NCI-H82 treated with DMSO at 0.1 percent for 48 hours (cell line): Measurements from ENCODE around the gene ZNF41.
"Not testable (repeated sequence)": the region's sequence is repeated elsewhere in the genome, so short reads cannot be mapped to it uniquely, and the experiment has no call there.

Source experiments
- DNase-seq: peaks from one replicate; lab custom pipeline; 2025; ENCODE audit not compliant: unreplicated experiment; lab: John Stamatoyannopoulos, UW

Gene ZNF41

DNA sequence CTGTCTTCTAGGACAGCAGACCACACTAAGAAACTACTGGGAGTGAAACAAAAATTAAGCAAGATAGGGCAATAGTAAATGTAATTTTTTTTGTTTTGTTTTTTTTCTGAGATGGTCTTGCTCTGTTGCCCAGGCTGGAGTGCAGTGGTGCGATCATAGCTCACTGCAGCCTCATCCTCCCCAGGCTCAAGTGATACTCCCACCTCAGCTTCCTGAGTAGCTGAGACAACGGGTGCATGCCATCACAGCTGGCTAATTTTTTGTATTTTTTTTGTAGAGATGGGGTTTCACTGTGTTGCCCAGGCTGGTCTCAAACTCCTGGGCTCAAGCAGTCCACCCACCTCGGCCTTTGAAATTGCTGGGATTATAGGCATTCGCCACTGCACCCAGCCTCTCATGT, 9.1 kb upstream of the ZNF41 start:
- DNase-seq = not testable (repeated sequence)

- DNase-seq = no peak
Observed at GRCh38 chrX:47489507-47490275, 6.7 kb upstream of the ZNF41 start.

DNA sequence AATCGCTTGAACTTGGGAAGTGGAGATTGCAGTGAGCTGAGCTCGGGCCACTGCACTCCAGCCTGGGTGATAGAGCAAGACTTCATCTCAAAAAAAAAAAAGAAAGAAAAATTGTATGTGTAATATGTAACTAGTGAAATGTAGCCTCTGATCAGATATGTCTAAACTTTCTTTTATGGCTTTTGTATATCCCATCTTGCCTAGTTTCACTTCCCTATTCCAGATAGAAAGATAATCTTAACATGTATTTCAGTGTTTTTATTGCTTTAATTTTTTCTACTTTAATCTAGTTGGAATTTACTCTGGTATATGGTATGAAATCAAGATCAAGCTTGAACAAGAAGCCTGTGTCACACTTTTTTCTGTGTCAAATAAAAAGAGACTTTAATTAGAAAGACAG, 1.9 kb upstream of the ZNF41 start:
- DNase-seq = no peak

DNA sequence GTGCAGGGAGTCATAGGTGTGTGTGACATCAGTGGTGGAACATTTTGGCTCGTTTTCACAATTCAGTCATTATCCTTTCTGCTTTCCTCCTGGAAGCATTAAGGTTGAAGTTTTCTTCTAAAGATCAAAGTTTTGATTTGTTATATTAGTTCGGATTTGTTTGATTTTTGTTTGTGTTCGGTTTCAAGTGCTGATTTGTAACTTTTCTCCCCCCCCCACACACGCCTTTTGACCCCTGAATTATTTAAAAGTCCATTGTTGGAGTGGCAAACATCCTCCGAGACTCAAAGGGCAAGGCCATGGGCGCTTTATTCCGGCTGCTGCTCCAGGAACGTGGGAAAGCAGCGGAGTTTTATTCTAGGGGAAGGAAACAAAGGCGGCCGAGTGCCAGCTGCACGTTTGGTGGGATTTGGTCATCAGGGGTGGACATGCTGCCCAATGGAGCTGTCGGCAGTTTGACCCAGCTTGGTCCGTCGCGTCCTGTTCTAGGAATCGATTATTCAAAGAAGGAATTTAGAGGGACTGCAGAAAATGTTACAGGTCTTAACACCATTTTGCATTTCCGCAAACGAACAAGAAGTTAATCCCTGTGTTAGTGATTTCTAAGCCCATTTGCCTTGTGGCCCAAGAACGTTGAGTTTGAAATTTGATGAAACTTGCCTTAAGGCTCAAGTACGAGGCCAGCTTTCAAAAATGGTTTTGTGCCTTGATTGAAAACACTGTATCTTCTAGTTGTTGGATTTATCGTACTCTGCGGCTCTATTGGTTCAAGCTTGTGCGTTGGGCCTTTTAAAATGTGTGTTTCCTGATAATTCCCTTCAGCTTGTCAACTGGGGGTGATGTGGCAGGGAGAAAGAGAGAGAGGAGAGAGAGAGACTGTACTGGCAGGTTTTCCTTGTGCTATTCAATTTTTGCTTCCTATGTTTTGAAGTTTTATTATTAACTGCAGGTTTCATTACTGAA, 565 bp upstream of the ZNF41 start:
- no peak for DNase-seq

DNA sequence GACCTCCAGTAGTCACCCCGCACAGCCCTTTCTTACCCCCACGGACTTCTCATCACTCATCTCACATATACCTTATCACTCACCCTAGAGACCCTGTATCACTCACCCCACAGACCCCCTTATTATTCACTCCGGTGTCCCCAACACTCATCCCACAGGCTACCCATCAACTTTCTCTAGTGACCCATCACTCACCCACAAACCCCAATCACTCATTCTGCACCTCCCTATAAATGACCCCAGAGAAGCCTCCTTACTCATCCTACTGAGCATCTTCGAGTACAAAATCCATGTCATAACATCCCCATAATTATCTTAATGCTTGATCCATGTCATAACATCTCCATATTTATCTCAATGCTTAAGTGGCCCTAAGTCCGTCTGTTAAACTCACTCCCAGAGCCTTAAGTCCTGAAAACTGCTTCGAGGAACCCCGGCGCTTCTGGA, 934 bp downstream of the ZNF41 start:
- DNase-seq = no peak

DNA sequence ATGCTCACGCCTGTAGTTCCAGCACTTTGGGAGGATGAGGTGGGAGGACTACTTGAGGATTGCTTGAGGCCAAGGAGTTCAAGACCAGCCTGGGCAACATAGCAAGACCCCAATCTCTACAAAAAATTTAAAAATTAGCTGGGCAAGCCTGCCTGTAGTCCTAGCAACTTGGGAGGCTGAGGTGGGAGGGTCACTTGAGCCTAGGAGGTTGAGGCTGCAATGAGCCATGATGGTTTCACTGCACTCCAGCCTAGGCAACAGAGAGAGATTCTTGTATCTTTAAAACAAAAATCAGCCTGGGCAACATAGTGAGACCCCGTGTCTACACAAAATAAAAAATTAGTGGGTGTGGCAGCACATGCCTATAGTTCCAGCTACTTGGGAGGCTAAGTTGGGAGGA, 1.9 kb downstream of the ZNF41 start:
- no peak for DNase-seq

GRCh38 chrX:47480576-47480975, 2.4 kb downstream of the ZNF41 start:
- DNase-seq = no peak

GRCh38 chrX:47475476-47475875, 7.5 kb downstream of the ZNF41 start:
- no peak for DNase-seq

DNA sequence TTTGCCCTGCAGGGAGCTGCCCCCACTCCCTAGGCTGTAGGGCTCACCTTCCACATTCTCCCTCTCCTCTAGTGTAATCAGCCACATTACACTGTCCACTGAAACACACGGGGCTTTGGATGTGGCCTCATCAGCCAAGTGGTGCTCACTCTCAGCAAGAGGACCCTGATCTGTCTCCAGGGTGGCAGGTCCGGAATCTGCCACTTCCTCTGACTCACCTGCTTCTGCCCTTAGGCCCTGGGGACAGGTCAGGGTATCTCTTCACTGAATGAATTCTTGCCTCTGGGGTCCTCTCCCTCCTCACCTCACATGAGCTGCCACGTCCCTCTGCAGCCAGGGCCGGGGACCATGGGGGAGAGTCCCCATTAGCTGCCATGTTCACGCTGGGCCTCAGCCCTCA, 15.9 kb downstream of the ZNF41 start:
- DNase-seq = no peak

DNA sequence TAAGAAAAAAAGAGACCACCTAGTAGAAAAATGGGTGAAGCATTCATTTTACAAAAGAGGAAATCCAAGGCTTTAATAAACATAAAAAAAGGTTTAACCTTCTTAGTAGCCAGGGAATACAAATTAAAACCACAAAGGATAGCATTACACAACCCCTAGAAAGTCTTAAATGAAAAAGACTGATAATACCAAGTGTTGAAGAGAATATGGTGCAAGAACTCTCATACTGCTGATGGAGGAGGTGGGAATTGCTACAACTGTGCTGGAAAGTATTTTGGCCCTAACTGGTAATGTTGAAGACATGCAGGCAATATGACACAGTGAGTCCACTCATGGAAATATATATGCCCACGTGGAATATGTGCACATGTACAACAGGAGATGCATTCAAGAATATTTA, 22.5 kb downstream of the ZNF41 start:
- DNase-seq = no peak

DNA sequence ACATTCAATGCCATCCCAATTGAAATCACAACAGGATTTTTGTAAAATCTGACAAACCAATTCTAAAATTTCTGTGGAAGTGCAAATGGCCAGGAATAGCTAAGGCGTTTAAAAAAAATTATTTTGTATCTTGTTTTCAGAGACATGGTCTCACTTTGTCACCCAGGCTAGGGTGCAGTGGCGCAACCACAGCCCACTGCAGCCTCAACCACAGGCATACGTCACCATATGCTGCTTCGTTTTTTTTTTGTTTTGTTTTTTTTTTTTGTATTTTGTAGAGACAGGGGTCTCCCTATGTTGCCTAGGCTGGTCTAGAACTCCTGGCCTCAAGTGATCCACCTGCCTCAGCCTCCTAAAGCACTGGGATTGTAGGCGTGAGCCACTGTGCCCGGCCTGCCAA, 24.5 kb downstream of the ZNF41 start:
- no peak for DNase-seq

DNA sequence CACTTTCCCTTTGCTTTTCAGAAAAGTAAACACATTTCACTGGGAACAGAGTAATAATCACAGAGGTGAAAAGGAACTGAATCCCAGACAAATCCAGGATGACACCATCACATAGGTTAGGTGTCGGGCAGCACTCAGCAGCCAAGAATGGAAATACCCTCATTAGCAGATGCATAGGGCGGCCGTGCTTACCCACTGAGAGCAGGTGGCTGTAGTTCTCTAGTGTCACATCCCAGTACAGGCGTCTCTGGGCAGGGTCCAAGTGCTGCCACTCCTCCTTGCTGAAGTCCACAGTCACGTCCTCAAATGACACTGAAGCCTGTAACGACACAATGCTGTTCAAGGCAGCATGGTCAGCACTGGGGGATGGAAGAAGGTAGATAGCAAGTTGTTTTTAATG, 26.9 kb downstream of the ZNF41 start:
- DNase-seq = no peak

GRCh38 chrX:47452112-47452511, 30.9 kb downstream of the ZNF41 start:
- DNase-seq = no peak

DNA sequence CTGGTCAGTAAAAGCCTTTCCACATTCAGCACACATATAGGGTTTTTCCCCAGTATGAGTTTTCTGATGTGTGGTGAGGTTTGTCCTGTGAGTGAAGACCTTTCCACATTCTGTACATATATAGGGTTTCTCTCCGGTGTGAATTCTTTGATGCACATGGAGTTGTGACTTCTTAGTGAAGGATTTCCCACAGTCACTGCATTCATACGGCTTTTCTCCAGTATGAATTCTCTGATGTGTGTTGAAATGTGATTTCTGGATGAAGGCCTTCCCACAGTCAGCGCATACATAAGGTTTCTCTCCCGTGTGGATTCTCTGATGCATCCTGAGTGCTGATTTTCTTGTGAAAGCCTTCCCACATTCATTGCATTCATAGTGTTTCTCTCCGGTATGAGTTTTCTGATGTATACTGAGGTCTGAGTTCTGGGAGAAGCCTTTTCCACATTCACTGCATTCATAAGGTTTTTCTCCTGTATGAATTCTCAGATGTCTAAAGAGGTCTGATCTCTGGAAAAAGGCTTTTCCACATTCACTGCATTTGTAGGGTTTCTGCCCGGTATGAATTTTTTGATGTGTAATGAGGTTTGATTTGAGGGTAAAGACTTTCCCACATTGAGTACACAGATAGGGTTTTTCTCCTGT, 34.7 kb downstream of the ZNF41 start:
- DNase-seq = no peak

DNA sequence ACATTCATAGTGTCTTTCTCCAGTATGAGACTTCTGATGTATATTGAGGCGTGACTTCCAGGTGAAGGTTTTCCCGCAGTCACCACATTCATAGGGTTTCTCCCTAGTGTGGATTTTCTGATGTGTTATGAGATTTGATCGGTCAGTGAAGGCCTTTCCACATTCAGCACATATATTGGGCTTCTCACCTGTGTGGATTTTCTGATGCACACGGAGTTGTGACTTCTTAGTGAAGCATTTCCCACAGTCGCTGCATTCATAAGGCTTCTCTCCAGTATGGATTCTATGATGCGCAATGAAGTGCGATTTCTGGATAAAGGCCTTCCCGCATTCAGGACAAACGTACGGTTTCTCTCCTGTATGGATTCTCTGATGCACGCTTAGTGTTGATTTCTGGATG, 35.4 kb downstream of the ZNF41 start:
- DNase-seq = no peak

- DNase-seq = no peak
Observed at GRCh38 chrX:47446971-47447370, 36.1 kb downstream of the ZNF41 start.

DNA sequence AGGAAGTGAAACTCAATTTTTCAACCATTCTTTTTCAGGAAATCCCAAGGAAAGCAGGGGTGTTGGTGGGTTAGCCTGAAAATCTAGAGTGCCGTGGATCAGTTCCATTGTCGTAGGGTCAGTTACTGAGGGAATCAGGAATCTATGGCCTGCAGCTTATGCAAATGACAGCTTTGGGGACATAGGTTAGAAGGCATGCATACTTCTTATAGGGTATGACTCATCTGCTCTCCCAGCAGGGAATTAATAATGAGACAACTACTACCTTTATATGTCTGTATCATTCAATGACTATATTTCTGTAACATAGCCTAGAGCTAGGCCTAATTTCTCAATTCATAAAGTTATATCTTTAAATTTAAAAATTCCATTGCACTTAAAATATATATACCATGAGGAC, 36.6 kb downstream of the ZNF41 start:
- DNase-seq = no peak

GRCh38 chrX:47430925-47431324, 52.1 kb downstream of the ZNF41 start:
- no peak for DNase-seq

DNA sequence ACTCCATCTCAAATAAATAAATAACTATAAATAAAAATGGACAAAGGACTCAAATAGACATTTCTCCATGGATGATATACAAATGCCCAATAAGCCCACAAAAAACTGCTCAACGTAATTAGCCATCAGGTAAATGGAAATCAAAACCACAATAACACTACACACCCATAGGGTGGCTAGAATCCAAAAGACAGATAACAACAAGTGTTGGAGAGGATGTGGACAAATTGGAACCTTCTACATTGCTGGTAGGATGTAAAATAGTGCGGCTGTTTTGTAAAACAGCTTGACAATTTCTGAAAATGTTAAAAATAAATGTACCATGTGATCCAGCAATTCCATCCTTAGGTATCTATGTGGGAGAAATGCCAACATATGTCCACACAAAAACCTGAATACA, 60.6 kb downstream of the ZNF41 start:
- DNase-seq = no peak

DNA sequence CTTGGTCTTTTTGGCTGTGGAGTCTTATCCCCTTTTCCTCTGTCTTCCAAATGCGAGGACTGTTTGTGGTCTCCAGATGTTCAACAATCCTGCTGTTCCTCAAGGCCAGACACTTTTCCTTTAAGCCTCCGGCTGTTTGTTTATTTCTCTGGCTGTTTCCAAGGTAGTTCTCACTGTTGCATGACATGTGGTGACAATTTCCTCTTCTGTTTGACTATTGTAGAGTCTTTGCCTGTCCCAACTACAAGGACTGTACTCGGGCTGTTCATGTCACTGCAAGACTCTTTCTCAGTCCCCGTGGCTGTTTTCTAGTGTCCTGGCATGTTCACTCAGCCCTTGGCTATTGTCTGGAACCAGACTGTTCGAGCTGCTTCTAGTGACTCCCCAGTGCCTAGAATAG, 62.1 kb downstream of the ZNF41 start:
- DNase-seq = no peak

- DNase-seq = no peak
Observed at GRCh38 chrX:47420265-47420664, 62.8 kb downstream of the ZNF41 start.

DNA sequence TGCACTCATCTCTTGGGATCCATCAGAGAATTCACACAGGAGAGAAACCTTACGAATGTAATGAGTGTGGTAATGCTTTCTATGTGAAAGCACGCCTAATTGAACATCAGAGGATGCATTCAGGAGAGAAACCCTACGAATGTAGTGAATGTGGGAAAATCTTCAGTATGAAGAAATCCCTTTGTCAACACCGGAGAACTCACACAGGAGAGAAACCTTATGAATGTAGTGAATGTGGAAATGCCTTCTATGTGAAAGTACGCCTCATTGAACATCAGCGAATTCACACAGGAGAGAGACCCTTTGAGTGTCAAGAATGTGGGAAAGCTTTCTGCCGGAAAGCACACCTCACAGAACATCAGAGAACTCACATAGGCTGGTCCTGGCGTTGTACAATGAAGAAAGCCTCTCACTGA, 69.8 kb downstream of the ZNF41 start:
- DNase-seq = no peak
